Astrocyte (in vitro differentiated cells and primary cell): ENCODE results near the gene GOLGA6C.
"Not testable (repeated sequence)": the region's sequence is repeated elsewhere in the genome, so short reads cannot be mapped to it uniquely, and the experiment has no call there.

ENCODE experiments used
- EZH2 ChIP-seq: IDR thresholded peaks from 2 replicates; pipeline ENCODE4 v1.6.1; 2012; ENCODE audit warnings: mild to moderate bottlenecking, low read length, inconsistent platforms; ENCODE audit not compliant: insufficient read depth
- TF ChIP-seq, protein P1 (sequence below): IDR thresholded peaks from 2 replicates; pipeline ENCODE4 v1.5.1; 2011; ENCODE audit warnings: low read depth, mild to moderate bottlenecking, inconsistent platforms, low read length, moderate library complexity; ENCODE audit not compliant: insufficient read depth

DNA sequence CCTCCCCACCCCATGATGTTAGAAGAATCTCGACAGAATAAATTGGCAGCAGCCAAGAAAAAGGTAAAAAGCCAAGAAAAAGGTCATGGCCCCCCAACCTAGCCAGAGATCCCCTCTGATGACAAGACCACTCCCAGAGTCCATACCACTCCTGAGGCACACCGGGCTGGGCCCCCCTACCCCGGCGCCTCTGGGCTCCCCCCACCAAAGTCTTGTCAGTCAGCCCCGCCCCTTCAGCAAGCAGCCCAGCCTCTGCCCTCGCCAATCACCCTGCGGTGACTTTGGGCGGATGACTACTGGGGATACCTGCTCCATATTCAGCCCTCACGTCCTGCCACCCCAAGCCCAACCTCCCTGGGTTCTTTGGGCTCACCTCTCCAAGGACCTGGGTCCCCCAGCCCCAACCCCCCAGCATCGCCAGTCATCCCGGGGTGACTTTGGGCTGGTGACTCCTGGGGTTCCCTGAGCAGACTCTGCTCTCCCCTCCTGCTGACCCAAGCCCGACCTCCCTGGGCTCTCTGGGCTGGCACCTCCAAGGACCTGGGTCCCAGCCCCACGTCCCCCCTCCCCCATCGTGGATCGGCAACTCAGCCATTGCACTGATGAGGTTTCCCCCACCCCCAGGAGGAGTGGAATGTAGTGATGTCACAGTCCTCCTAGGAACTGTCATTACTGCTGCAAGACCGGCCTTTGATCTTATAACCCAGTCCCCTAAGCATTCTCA is 648 bp downstream of the GOLGA6C start:
- TF ChIP-seq EZH2: not testable (repeated sequence)
- TF ChIP-seq, protein P1, sequence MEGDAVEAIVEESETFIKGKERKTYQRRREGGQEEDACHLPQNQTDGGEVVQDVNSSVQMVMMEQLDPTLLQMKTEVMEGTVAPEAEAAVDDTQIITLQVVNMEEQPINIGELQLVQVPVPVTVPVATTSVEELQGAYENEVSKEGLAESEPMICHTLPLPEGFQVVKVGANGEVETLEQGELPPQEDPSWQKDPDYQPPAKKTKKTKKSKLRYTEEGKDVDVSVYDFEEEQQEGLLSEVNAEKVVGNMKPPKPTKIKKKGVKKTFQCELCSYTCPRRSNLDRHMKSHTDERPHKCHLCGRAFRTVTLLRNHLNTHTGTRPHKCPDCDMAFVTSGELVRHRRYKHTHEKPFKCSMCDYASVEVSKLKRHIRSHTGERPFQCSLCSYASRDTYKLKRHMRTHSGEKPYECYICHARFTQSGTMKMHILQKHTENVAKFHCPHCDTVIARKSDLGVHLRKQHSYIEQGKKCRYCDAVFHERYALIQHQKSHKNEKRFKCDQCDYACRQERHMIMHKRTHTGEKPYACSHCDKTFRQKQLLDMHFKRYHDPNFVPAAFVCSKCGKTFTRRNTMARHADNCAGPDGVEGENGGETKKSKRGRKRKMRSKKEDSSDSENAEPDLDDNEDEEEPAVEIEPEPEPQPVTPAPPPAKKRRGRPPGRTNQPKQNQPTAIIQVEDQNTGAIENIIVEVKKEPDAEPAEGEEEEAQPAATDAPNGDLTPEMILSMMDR: not testable (repeated sequence)
